M059J (cell line): ENCODE measurements around the gene PRKCB. TPM values are rescaled to one million over a fixed set of nuclear protein-coding genes. Genes with fewer than 3 reads are reported as not detected.
"Not testable (repeated sequence)": the region's sequence is repeated elsewhere in the genome, so short reads cannot be mapped to it uniquely, and the experiment has no call there.

Source experiments
- DNase-seq: peaks from one replicate; pipeline ENCODE4 v3.0.0-alpha.2; 2012; ENCODE audit warnings: low read depth
- total RNA-seq: library from RNA; depleted of rRNA; stranded (reverse); fragments of >200 nt; shearing (Covaris generic); gene quantifications from 2 replicates; pipeline ENCODE4 v1.2.3, GENCODE V29; 2014; rRNA removed

PRKCB gene
- total RNA-seq, 1 experiment from 2014 or later, result not detected

GRCh38 chr16:24221219-24221618 lies 385.4 kb downstream of the PRKCB start:
- no peak for DNase-seq

GRCh38 chr16:24228514-24228913 lies 392.7 kb downstream of the PRKCB start:
- no peak for DNase-seq

GRCh38 chr16:24232936-24233335 lies 397.2 kb downstream of the PRKCB start:
- no peak for DNase-seq

DNA sequence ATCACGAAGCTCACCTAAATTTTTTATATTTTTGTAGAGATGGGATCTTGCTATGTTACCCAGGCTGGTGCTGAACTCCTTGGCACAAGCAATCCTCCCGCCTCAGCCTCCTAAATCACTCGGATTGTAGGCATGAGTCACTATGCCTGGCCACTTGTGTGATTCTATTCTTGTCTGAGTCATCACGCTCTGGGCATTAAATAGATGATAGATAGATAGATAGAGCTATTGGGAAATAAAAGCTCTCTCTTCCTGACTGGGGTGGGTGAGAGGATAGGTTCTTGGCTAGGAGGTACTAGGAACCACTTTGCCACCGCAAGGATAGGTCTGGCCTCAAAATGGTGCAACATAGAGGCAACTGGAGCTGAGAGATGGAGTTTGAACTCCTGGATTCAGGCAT lies 399.0 kb downstream of the PRKCB start:
- DNase-seq, result peak; percentile 14

DNA sequence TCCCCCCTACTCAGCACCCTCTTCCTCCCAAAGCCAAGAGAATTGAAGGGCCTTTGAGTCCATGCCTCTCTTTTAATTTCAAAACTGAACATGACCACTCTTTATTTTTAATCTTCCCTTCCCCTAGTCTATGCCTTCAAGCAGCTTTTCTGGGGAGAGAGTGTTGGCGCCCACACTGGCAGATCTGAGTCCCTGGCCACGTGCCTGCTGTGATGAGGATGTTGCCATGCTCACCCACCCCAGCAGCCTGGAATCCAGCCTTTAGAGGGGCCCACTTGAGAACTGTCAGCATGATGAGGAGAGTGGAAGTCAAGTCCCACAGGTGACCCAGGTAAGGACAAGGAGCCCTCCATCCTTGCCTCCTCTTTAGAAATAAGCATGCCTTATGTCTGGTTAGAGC lies 400.0 kb downstream of the PRKCB start:
- DNase-seq, result no peak

DNA sequence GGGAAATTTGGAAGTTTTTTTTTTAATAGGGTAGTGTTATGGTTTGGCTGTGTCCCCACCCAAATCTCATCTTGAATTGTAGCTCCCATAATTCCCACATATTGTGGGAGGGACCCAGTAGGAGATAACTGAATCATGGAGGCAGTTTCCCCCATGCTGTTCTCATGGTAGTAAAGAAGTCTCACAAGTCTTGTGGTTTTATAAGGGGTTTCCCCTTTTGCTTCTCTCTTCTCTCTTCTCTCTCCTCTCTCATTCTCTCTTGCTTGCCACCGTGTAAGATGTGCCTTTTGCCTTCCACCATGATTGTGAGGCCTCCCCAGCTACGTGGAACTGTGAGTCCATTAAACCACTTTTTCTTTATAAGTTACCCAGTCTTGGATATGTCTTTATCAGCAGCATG lies 403.1 kb downstream of the PRKCB start:
- DNase-seq, result not testable (repeated sequence)

DNA sequence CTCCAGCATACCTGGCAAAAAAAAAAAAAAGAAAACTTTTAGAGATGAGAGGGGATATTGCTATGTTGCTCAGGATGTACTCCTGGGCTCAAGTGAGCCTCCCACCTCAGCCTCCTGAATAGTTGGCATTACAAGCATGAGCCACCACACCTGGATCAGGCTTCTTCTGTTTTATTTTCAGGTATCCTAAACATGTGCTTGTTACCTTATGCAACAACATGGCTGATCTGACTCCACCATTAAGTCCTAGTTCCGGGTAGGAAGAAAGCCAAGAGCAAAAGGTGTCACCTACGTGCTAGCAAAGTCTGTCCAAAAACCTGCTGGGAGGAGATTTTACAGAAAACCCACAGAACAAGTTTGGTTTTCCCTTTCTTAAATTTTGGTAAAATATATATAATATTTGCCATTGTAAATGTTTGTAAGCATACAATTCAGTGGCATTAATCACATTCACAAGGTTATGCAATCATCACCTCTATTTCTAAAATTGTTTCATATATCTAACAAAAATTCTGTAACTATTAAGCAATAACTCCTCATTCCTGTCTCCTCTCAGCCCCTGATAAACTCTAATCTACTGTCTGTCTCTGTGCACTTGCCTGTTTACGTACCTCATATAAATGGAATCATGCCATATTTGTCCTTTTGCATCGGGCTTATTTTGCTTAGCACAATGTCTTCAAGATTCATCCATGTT lies 411.3 kb downstream of the PRKCB start:
- DNase-seq, result no peak

DNA sequence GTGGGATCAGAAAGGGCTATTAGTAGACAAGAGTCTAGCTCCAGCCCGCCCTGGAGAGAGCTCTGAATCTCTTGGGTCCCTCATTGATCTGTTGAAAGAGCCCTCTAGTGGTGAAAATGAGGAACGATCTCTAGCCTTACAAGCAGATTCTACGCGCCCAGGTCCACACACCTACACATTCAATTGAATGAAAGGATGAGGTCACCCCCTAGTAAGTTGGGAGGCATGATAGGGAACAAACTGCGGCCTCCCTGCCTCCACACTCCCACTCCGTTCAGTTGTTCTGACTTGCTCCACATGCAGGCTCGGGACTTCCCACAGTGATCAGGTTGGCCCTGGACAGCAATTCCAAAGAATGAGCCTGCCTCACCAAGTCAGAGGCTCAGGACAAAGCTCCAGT lies 417.4 kb downstream of the PRKCB start:
- peak; percentile 26 for DNase-seq

GRCh38 chr16:24255456-24256371 lies 419.9 kb downstream of the PRKCB start, which contains the start of gene CACNG3:
CACNG3 (plus strand) TSS chr16:24256335; CDS start chr16:24256755, 420 bp downstream.
- peak; percentile 16 for DNase-seq

GRCh38 chr16:24257958-24258357 lies 422.2 kb downstream of the PRKCB start:
- DNase-seq, result no peak

DNA sequence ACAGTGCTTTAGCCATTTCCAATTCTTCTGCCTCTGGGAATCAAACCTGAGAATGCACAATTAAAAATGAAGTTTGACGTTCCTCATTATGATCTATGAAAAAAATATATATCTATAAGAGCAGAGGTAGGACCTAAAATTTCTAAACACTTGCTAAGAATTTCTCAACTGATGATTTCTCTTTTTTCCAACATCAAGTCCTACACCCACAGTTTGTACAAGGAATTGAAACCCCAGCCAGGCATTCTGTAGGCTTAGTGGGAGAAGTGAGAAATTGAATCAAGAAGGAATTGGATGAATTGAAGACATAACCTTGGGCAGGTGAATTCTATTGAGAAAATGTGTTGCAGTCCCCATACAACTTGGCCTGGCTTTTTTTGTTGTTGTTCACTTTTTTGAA lies 423.0 kb downstream of the PRKCB start:
- DNase-seq, result no peak

DNA sequence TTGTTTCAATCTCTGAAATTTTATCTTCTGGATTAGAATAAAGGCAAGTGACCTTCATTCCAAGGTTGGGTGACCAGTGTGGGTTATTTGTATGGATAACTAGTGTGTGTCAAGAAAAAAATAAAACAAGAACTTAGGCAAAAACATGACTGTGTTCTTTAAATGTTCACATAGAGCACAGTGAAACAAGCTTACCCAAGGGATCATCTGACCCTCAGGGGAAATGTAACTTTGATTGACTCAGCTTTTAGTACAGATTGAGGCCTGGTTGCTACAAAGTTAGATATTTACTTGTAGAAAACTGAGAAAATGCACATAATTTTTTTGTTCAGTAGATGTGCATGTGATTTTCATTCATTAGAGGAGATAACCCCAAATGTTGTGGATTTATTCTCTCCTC lies 427.0 kb downstream of the PRKCB start:
- no peak for DNase-seq

Other genes starting within 250 kb of the PRKCB start
- gene NDUFAB1, start 239.7 kb upstream of the PRKCB start, total RNA-seq, result 156 and 188 TPM in 2 replicates
- gene PALB2, start 194.7 kb upstream of the PRKCB start, total RNA-seq, result 14.4 and 16.1 TPM in 2 replicates
- 63.4 and 116 TPM in 2 replicates for gene DCTN5, start 194.5 kb upstream of the PRKCB start, total RNA-seq
- 69.5 and 98.8 TPM in 2 replicates for gene PLK1, start 157.1 kb upstream of the PRKCB start, total RNA-seq
- gene ERN2, start 122.8 kb upstream of the PRKCB start, total RNA-seq, result not detected in 2 replicates
- gene CHP2, start 81.0 kb upstream of the PRKCB start, total RNA-seq, result not detected in 2 replicates